Ovary (tissue), 9 donors: Measurements from ENCODE around the gene CLOCK. TPM values are rescaled to one million over a fixed set of nuclear protein-coding genes. Genes with fewer than 3 reads are reported as not detected.

Source experiments
- DNase-seq, 5 donors: peaks; one replicate each; pipeline ENCODE4 v3.0.0-alpha.2; 2019 to 2020
- H3K27ac ChIP-seq, 2 donors: fragments of 200-600 bp; one replicate each; pipeline versions ENCODE4 v1.5.1 to v1.8.0; 2019 to 2022
- H3K27me3 ChIP-seq: fragments of 200-600 bp; one replicate; pipeline ENCODE4 v1.8.0; 2022
- H3K36me3 ChIP-seq: fragments of 200-600 bp; sonication (generic); one replicate; pipeline ENCODE4 v1.5.1; 2019
- H3K4me1 ChIP-seq: one replicate; pipeline ENCODE4 v1.8.1; 2013; ENCODE audit warnings: mild to moderate bottlenecking, moderate library complexity; ENCODE audit not compliant: insufficient read depth
- H3K4me3 ChIP-seq: fragments of 200-600 bp; sonication (generic); one replicate; pipeline ENCODE4 v1.5.1; 2017
- H3K9me3 ChIP-seq, 2 donors: fragments of 200-600 bp in 1 of 2; sonication (generic) in 1 of 2; one replicate each; pipeline versions ENCODE4 v1.5.1 to v1.8.1; 2013 to 2019; ENCODE audit warnings: mild to moderate bottlenecking in 1 of 2, moderate library complexity in 1 of 2
- EP300 ChIP-seq: sonication (generic); formaldehyde crosslinking; IDR thresholded peaks from one replicate; pipeline ENCODE4 v1.6.1; 2017; ENCODE audit warnings: antibody characterized with exemption
- POLR2A ChIP-seq: fragments of 450-650 bp; IDR thresholded peaks from one replicate; pipeline ENCODE4 v1.6.1; 2017; ENCODE audit warnings: antibody characterized with exemption, mild to moderate bottlenecking, moderate library complexity
- WGBS, 3 donors: extraction: QIAGEN DNeasy Blood & Tissue Kit in 1 of 3; methylation state at CpG; one replicate each; pipeline versions ENCODE4 v1.1.5 to v1.1.7; 2013 to 2017; 5-methylcytosine and 5-hydroxymethylcytosine counted together
- intact Hi-C, 4 donors: fragments of 100-400 bp; cut with DNase I; formaldehyde crosslinking; loops; one replicate each; pipeline versions ENCODE4 v1.11.0 to v1.15.1; 2022 to 2023
- polyA plus RNA-seq, 2 donors: library from polyadenylated mRNA; stranded (reverse); fragments of 200-250 nt in 1 of 2; fragments of 350-450 nt in 1 of 2; fragmentation: Illumina TruSeq in 1 of 2; extraction: RNeasy Lipid Tissue Mini Kit (QIAGEN cat#74804) in 1 of 2; gene quantifications; one replicate each; pipeline ENCODE4 v1.2.3, GENCODE V29; 2013 to 2014
- total RNA-seq, 7 donors: library from RNA; depleted of rRNA in 2 of 7; stranded (reverse); fragments of >200 nt in 2 of 7; fragmentation: NEBNext Ultra II Directional in 3 of 7; extraction: Animal tissue kit (Norgen Biotek cat#: 25700) in 3 of 7; gene quantifications; one replicate each; pipeline versions ENCODE4 v1.1.0 to v1.2.4, GENCODE V29; 2016 to 2023
- TF ChIP-seq, protein P1 (sequence below), 3 donors: fragments of 450-650 bp in 2 of 3; fragments of 200-600 bp in 1 of 3; IDR thresholded peaks; one replicate each; pipeline versions ENCODE4 v1.5.1 to v1.8.0; 2016 to 2022; ENCODE audit warnings: antibody characterized with exemption in 3 of 3, mild to moderate bottlenecking in 1 of 3
- donor health status: DM: no; HTN: no; CAD: no; lungs with moderate emphysema.
- donor health status: DM: no; HTN: no; CAD: no.
- donor health status: Bipolar disorder and iron deficiency.
- donor health status: DM: yes; HTN: yes; CAD: no.
- donor health status: DM: no; HTN: no; CAD: no.
- donor health status: DM: yes; HTN: yes; CAD: no.

CLOCK gene
- total and polyA plus RNA-seq, 9 donors = 5.4 to 36.4 (median 27.5) TPM

DNA sequence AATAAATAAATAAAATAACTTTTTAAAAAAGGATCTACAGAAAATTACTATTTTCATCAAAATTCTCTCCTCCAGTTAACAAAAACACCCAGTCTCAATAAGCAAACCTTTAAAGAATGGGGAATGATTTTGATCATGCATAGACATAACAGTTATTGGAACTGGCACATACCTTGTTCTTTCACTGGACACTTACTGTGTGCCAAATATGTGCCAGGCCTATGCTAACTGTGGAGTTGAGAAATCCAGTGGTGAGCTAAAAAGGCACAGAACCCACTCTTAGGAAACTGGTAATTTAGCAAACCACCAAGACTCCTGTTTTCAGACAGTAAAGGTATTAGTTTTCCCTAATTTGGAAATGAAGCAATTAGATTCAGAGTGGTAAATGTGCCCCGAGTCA, 39.1 kb downstream of the CLOCK start:
- no peak overlapping the region for H3K27ac ChIP-seq
- DNase-seq = no peak
- H3K9me3 ChIP-seq = no peaks in the 10 kb centered on the region
- WGBS, 3 donors = 90 to 92% (median 90%) methylated on average over 1 of the region's 1 CpG
- H3K36me3 ChIP-seq = no peaks in the 10 kb centered on the region
- H3K27me3 ChIP-seq = no peaks in the 10 kb centered on the region
- no peaks in the 10 kb centered on the region for H3K4me1 ChIP-seq
- intact Hi-C loops = no loop called here
- TF ChIP-seq, protein P1, sequence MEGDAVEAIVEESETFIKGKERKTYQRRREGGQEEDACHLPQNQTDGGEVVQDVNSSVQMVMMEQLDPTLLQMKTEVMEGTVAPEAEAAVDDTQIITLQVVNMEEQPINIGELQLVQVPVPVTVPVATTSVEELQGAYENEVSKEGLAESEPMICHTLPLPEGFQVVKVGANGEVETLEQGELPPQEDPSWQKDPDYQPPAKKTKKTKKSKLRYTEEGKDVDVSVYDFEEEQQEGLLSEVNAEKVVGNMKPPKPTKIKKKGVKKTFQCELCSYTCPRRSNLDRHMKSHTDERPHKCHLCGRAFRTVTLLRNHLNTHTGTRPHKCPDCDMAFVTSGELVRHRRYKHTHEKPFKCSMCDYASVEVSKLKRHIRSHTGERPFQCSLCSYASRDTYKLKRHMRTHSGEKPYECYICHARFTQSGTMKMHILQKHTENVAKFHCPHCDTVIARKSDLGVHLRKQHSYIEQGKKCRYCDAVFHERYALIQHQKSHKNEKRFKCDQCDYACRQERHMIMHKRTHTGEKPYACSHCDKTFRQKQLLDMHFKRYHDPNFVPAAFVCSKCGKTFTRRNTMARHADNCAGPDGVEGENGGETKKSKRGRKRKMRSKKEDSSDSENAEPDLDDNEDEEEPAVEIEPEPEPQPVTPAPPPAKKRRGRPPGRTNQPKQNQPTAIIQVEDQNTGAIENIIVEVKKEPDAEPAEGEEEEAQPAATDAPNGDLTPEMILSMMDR (IDR thresholded peaks at IDR 0.05) = no peak
- TF ChIP-seq POLR2A (no peak), EP300 (no peak)
- H3K4me3 ChIP-seq = no peak overlapping the region

- Histone ChIP-seq H3K36me3 (no peaks in the 10 kb centered on the region), H3K27ac (no peak overlapping the region), H3K4me1 (peaks cover 2% of the 10 kb centered on the region), H3K9me3 (no peaks in the 10 kb centered on the region), H3K4me3 (no peak overlapping the region), H3K27me3 (no peaks in the 10 kb centered on the region)
- intact Hi-C loops = no loop called here
- TF ChIP-seq EP300 (no peak), POLR2A (no peak)
- TF ChIP-seq, protein P1 (IDR thresholded peaks at IDR 0.05) = no peak
- DNase-seq = no peak
- 74 to 80% (median 75%) methylated on average over 2 of the region's 2 CpGs for WGBS, 3 donors
Measured at GRCh38 chr4:55503169-55503568, 43.5 kb downstream of the CLOCK start.

DNA sequence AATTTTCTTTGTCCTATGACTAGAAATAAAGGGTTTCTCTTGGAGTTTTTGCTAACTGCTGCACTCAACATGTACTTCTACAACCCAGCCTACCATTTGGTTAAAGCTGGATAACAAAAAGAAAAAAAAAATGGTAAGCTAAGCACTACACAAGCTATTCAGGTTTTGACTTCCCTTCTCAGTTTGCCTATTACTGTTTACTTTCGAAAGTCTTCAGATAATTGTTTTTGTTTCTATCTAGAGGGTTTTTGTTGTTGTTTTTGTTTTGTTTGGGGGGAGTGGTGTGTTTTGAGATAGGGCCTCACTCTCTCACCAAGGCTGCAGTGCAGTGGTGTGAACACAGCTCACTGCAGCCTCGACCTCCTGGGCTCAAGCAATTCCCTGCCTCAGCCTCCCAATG, 46.6 kb downstream of the CLOCK start:
- Histone ChIP-seq H3K4me1 (peaks cover 2% of the 10 kb centered on the region), H3K27me3 (no peaks in the 10 kb centered on the region), H3K36me3 (no peaks in the 10 kb centered on the region), H3K9me3 (no peaks in the 10 kb centered on the region), H3K4me3 (no peak overlapping the region), H3K27ac (no peak overlapping the region)
- no peak for DNase-seq
- TF ChIP-seq, protein P1 (IDR thresholded peaks at IDR 0.05) = no peak
- no peak for TF ChIP-seq EP300
- no peak for TF ChIP-seq POLR2A
- WGBS, 3 donors = 87 to 88% (median 87%) methylated on average over 2 of the region's 2 CpGs
- intact Hi-C loops = no loop called here

- DNase-seq = no peak
- 92 to 95% (median 95%) methylated on average over 10 of the region's 10 CpGs for WGBS, 3 donors
- no peak for TF ChIP-seq POLR2A
- TF ChIP-seq, protein P1 (IDR thresholded peaks at IDR 0.05) = no peak
- no peak for TF ChIP-seq EP300
- Histone ChIP-seq H3K4me1 (peaks cover 2% of the 10 kb centered on the region), H3K36me3 (no peaks in the 10 kb centered on the region), H3K4me3 (no peak overlapping the region), H3K27me3 (no peaks in the 10 kb centered on the region), H3K27ac (no peak overlapping the region), H3K9me3 (no peaks in the 10 kb centered on the region)
- intact Hi-C loops = no loop called here
Measured at GRCh38 chr4:55499495-55499894, 47.2 kb downstream of the CLOCK start.
